GM12878 (cell line): ENCODE results near the gene ACCSL. TPM values are rescaled to one million over a fixed set of nuclear protein-coding genes. Genes with fewer than 3 reads are reported as not detected.

Experiments used
- ATAC-seq: fragments of 200-7000 bp; cut with Tn5 transposase; 3 replicates; pipeline ENCODE4 v1.9.1; 2020; ENCODE audit warnings: mild to moderate bottlenecking, moderate library complexity
- BruUV-seq: library from RNA; stranded (reverse); fragments of 400-500 nt; replicated peaks from 2 replicates; lab custom pipeline; 2021; lab: Mats Ljungman, UMichigan
- CTCF ChIA-PET: fragments of 300-600 bp; sonication (Branson Sonifier 250); formaldehyde crosslinking; extraction: SDS; loops from one replicate; lab custom pipeline; 2021; ENCODE audit warnings: inconsistent platforms; lab: Yijun Ruan, JAX
- POLR2A ChIA-PET: fragments of 350-600 bp; formaldehyde crosslinking; extraction: SDS; loops from one replicate; lab custom pipeline; 2021; ENCODE audit warnings: inconsistent platforms; lab: Charles Lee
- RAD21 ChIA-PET: fragments of 300-600 bp; sonication (Branson Sonifier 250); formaldehyde crosslinking; loops from one replicate; lab custom pipeline; 2023; ENCODE audit warnings: antibody characterized with exemption; ENCODE audit not compliant: unreplicated experiment; lab: Charles Lee
- SMC1A ChIA-PET: fragments of 300-600 bp; sonication (Branson Sonifier 250); formaldehyde crosslinking; loops from one replicate; lab custom pipeline; 2023; ENCODE audit not compliant: unreplicated experiment, uncharacterized antibody; lab: Charles Lee
- DNase-seq: peaks from one replicate; pipeline ENCODE4 v3.0.0-alpha.2; 2011; ENCODE audit warnings: low read depth, low spot score
- FAIRE-seq: peaks from 3 replicates; lab custom pipeline; 2011; peaks lifted over from hg19 to GRCh38; lab: Jason Lieb, UNC
- H2AFZ ChIP-seq: 2 replicates; pipeline ENCODE4 v1.6.0; 2011; ENCODE audit warnings: low read depth, low read length, control low read depth; ENCODE audit not compliant: control insufficient read depth
- H3K27ac ChIP-seq: 2 replicates; pipeline ENCODE4 v1.5.1; 2011; ENCODE audit warnings: control low read depth; ENCODE audit not compliant: control insufficient read depth, insufficient read depth
- H3K27me3 ChIP-seq, 2 experiments: replicated peaks in 1 of 2; 2 replicates each; pipeline versions ENCODE4 v1.6.0 to v1.6.1; 2011; ENCODE audit warnings: low read length in 1 of 2; ENCODE audit not compliant: control insufficient read depth in 2 of 2, insufficient read depth in 2 of 2
- H3K36me3 ChIP-seq, 2 experiments: 2 replicates each; pipeline ENCODE4 v1.5.1; 2011; ENCODE audit warnings: low read length in 1 of 2; ENCODE audit not compliant: control insufficient read depth in 2 of 2, insufficient read depth in 2 of 2
- H3K4me1 ChIP-seq: 2 replicates; pipeline ENCODE4 v1.6.1; 2011; ENCODE audit warnings: mild to moderate bottlenecking, low read length, moderate library complexity, mixed read lengths; ENCODE audit not compliant: control insufficient read depth, insufficient read depth
- H3K4me2 ChIP-seq: 2 replicates; pipeline ENCODE4 v1.6.0; 2011; ENCODE audit warnings: control low read depth; ENCODE audit not compliant: control insufficient read depth, insufficient read depth
- H3K4me3 ChIP-seq: fragments of 200-600 bp; sonication (generic); 2 replicates; pipeline ENCODE4 v1.5.1; 2016
- H3K79me2 ChIP-seq: 2 replicates; pipeline ENCODE4 v1.6.0; 2011; ENCODE audit warnings: low read length; ENCODE audit not compliant: control insufficient read depth, insufficient read depth
- H3K9ac ChIP-seq: 2 replicates; pipeline ENCODE4 v1.8.0; 2011; ENCODE audit warnings: low read length, control low read depth, mixed read lengths; ENCODE audit not compliant: control insufficient read depth, insufficient read depth
- H3K9me3 ChIP-seq: replicated peaks from 3 replicates; pipeline ENCODE4 v1.5.1; 2011; ENCODE audit warnings: mild to moderate bottlenecking, low read length; ENCODE audit not compliant: control insufficient read depth, insufficient read depth
- H4K20me1 ChIP-seq: 2 replicates; pipeline ENCODE4 v1.6.0; 2011; ENCODE audit not compliant: control insufficient read depth, insufficient read depth
- EP300 ChIP-seq, 2 experiments: fragments of 150-350 bp in 1 of 2; IDR thresholded peaks; 2 replicates each; pipeline ENCODE4 v1.6.1; 2011 to 2012; ENCODE audit warnings: low read depth in 2 of 2, low read length in 2 of 2, borderline replicate concordance in 1 of 2, improper control_type of control experiment in 1 of 2, inconsistent platforms in 1 of 2; ENCODE audit not compliant: control insufficient read depth in 1 of 2
- ETV6 ChIP-seq, 2 experiments: fragments of 450-650 bp in 1 of 2; IDR thresholded peaks in 1 of 2; conservative IDR thresholded peaks in 1 of 2; 2 replicates each; pipeline ENCODE4 v1.6.1; 2014; ENCODE audit warnings: antibody characterized with exemption in 1 of 2, borderline replicate concordance in 1 of 2, low read depth in 1 of 2, mild to moderate bottlenecking in 1 of 2, moderate library complexity in 1 of 2
- FOXM1 ChIP-seq: IDR thresholded peaks from 2 replicates; pipeline ENCODE4 v1.6.1; 2012; ENCODE audit warnings: low read depth, mild to moderate bottlenecking, inconsistent platforms, low read length, moderate library complexity
- KLF5 ChIP-seq: fragments of 450-650 bp; IDR thresholded peaks from 2 replicates; pipeline ENCODE4 v1.6.1; 2014; ENCODE audit warnings: mild to moderate bottlenecking; ENCODE audit not compliant: partially characterized antibody
- MTA2 ChIP-seq: fragments of 450-650 bp; IDR thresholded peaks from 2 replicates; pipeline ENCODE4 v1.6.1; 2016; ENCODE audit warnings: low read depth, mild to moderate bottlenecking, moderate library complexity
- MYC ChIP-seq: IDR thresholded peaks from 2 replicates; pipeline ENCODE4 v1.6.1; 2011; ENCODE audit warnings: mild to moderate bottlenecking, low read length, moderate library complexity, inconsistent platforms; ENCODE audit not compliant: insufficient read depth, insufficient replicate concordance, insufficient read length, severe bottlenecking
- NR2F1 ChIP-seq: fragments of 450-650 bp; conservative IDR thresholded peaks from 2 replicates; pipeline ENCODE4 v1.6.1; 2017; ENCODE audit warnings: mild to moderate bottlenecking
- PKNOX1 ChIP-seq: fragments of 450-650 bp; IDR thresholded peaks from 2 replicates; pipeline ENCODE4 v1.6.1; 2016; ENCODE audit warnings: mild to moderate bottlenecking
- RAD51 ChIP-seq: fragments of 450-650 bp; IDR thresholded peaks from 2 replicates; pipeline ENCODE4 v1.6.1; 2016; ENCODE audit warnings: moderate library complexity, mild to moderate bottlenecking, inconsistent platforms
- SMAD5 ChIP-seq: IDR thresholded peaks from 2 replicates; pipeline ENCODE4 v1.6.1; 2016; ENCODE audit warnings: antibody characterized with exemption, low read depth
- SP1 ChIP-seq: IDR thresholded peaks from one replicate; pipeline ENCODE4 v1.6.1; 2011; ENCODE audit warnings: low read depth, low read length
- TAF1 ChIP-seq: IDR thresholded peaks from 2 replicates; pipeline ENCODE4 v1.6.1; 2011; ENCODE audit warnings: mild to moderate bottlenecking, low read depth, low read length, borderline replicate concordance
- TCF3 ChIP-seq: IDR thresholded peaks from 2 replicates; pipeline ENCODE4 v1.6.1; 2012; ENCODE audit warnings: low read depth, mild to moderate bottlenecking, low read length, borderline replicate concordance; ENCODE audit not compliant: insufficient read depth
- ZNF622 ChIP-seq: fragments of 450-650 bp; IDR thresholded peaks from 2 replicates; pipeline ENCODE4 v1.6.1; 2017; ENCODE audit warnings: mild to moderate bottlenecking, inconsistent platforms
- WGBS: methylation state at CpG from one replicate; pipeline ENCODE4 v1.1.6; 2016; ENCODE audit warnings: low lambda C conversion rate; ENCODE audit not compliant: insufficient replicate concordance, insufficient coverage; ENCODE audit errors: missing lambda C conversion rate; 5-methylcytosine and 5-hydroxymethylcytosine counted together
- in situ Hi-C: fragments of 300-500 bp; cut with MboI; formaldehyde crosslinking; loops from 9 replicates; pipeline ENCODE4 v1.14.3; 2018; ENCODE audit warnings: mixed read lengths
- intact Hi-C: fragments of 100-400 bp; cut with micrococcal nuclease; formaldehyde crosslinking; loops from one replicate; pipeline ENCODE4 v1.14.2; 2022; ENCODE audit not compliant: unreplicated experiment
- polyA plus RNA-seq, 11 experiments: library from polyadenylated mRNA; depleted of rRNA in 4 of 11; unstranded in 6 of 11; stranded (reverse) in 5 of 11; fragments of >200 nt; fragmentation: Nextera tagmentation in 4 of 11; fragmentation: Illumina TruSeq in 1 of 11; extraction: Ambion mirVana in 4 of 11; extraction: Trizol in 1 of 11; gene quantifications; 1 replicate in 1 of 11; 2 replicates in 10 of 11; pipeline versions ENCODE4 v1.2.1 to v1.2.3, GENCODE V29; 2011 to 2016; ENCODE audit warnings: inconsistent platforms in 2 of 11, missing spikeins in 2 of 11, low read depth in 1 of 11
- total RNA-seq, 4 experiments: library from RNA; depleted of rRNA in 3 of 4; stranded (reverse); fragments of >200 nt in 3 of 4; fragmentation: Illumina TruSeq in 1 of 4; extraction: Trizol in 1 of 4; gene quantifications; 2 replicates each; pipeline versions ENCODE4 v1.2.1 to v1.2.3, GENCODE V29; 2013 to 2021
- TF ChIP-seq, protein P1 (sequence below): fragments of 450-650 bp; IDR thresholded peaks from 2 replicates; pipeline ENCODE4 v1.6.1; 2017; ENCODE audit warnings: mild to moderate bottlenecking, moderate library complexity

Gene ACCSL
- total and polyA plus RNA-seq, 10 of the 15 experiments (the other 5 are each of a cell fraction or from before 2014, with no cell fraction given): 0.15 TPM; not detected in 9

DNA sequence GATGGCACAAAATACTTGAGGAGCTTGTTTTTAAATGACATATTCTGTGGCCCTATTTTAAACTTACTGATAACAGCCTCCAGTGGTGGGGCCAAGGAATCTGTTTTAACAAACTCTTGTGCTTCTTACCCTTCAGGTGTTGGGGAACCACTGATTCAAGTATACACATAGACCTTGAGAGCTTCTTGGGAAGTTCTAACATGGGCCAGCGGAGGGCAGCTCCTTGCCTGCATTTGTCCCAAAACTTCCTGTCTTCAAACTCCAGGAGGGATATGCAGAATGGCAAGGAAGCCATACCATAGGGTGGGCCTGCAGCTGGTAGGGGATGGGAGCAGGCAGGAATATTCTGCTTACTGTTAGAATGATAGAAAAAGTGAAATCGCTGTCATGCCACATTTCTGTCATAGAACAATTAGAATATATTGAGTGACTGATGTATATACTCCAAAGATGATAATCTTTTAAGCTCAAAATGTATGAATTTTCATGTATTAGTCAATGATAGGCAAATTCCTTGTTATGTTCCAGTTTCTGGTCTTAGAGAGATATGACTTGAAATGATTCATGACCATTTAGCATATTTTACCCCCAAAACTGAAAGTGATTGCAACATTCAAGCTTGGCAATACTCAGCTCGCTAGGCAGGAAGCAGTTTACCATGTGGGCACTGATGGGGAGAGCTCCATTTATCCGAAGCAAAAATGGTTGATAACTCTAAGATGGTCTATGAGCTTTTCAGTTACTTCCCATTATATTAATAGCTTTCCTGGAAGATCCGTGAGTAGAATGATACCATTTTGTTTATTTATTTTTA is 56.9 kb downstream of the ACCSL start (continued):
- TF ChIP-seq ZNF622 (no peak), TCF3 (no peak), ETV6 (conservative IDR thresholded peaks at IDR 0.05 in 1 of 2, IDR thresholded peaks at IDR 0.05 in 1 of 2; ENCODE audit: borderline replicate concordance in 1 of 2, low read depth in 1 of 2) (no peak), PKNOX1 (no peak), FOXM1 (no peak)
- TF ChIP-seq, all 136 proteins: peak for 0

DNA sequence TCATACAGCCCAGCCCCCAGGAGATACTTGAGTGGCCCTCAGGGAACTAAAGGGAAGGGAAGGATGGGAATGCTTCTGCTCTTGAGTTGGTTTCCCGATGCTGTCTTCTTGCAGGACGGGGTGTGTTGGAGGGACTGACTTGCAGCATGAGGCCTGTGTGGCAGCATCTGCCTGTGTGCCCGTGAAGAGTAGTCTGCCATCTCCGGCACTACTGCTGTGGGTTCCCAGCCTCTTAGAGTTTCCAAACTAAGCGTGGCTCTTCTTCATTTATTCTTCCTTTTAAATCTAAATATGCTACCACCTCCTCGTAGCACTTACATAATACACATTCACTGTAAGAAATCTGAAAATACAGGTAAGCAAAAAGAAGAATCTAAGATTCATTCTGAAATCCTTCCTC is 60.5 kb downstream of the ACCSL start:
- in situ Hi-C loops (no loop called here), intact Hi-C loops (loop anchor here (10.0 kb wide), 1 partner anchor 63 kb away; the partner anchor contains the start of gene ACCSL)
- Histone ChIP-seq H3K27ac (no peak overlapping the region), H3K27me3 (no peaks in the 10 kb centered on the region), H3K79me2 (no peaks in the 10 kb centered on the region), H3K36me3 (peaks cover 0 to 3% of the 10 kb centered on the region in 2 experiments; a peak in 2 of 4 replicates), H3K4me2 (no peak overlapping the region), H3K4me1 (peaks cover 4% of the 10 kb centered on the region), H2AFZ (no peak overlapping the region)
- CTCF ChIA-PET: interaction anchor here (2.9 kb wide), 1 partner anchor 14 kb away, joined by 24 read pairs; the partner anchor contains the start of gene EXT2
- no peak for ATAC-seq
- SMC1A ChIA-PET: no interaction called here
- no peak for TF ChIP-seq TAF1
- TF ChIP-seq KLF5: no peak
- TF ChIP-seq RAD51: no peak
- no peak for TF ChIP-seq SMAD5
- no peak for TF ChIP-seq EP300 (IDR thresholded peaks at IDR 0.05; ENCODE audit: borderline replicate concordance in 1 of 2, control insufficient read depth in 1 of 2, low read depth in 2 of 2, low read length in 2 of 2)
- TF ChIP-seq NR2F1: no peak
- TF ChIP-seq MTA2: no peak
- no peak for TF ChIP-seq SP1
- no peak for TF ChIP-seq MYC
- TF ChIP-seq, protein P1, sequence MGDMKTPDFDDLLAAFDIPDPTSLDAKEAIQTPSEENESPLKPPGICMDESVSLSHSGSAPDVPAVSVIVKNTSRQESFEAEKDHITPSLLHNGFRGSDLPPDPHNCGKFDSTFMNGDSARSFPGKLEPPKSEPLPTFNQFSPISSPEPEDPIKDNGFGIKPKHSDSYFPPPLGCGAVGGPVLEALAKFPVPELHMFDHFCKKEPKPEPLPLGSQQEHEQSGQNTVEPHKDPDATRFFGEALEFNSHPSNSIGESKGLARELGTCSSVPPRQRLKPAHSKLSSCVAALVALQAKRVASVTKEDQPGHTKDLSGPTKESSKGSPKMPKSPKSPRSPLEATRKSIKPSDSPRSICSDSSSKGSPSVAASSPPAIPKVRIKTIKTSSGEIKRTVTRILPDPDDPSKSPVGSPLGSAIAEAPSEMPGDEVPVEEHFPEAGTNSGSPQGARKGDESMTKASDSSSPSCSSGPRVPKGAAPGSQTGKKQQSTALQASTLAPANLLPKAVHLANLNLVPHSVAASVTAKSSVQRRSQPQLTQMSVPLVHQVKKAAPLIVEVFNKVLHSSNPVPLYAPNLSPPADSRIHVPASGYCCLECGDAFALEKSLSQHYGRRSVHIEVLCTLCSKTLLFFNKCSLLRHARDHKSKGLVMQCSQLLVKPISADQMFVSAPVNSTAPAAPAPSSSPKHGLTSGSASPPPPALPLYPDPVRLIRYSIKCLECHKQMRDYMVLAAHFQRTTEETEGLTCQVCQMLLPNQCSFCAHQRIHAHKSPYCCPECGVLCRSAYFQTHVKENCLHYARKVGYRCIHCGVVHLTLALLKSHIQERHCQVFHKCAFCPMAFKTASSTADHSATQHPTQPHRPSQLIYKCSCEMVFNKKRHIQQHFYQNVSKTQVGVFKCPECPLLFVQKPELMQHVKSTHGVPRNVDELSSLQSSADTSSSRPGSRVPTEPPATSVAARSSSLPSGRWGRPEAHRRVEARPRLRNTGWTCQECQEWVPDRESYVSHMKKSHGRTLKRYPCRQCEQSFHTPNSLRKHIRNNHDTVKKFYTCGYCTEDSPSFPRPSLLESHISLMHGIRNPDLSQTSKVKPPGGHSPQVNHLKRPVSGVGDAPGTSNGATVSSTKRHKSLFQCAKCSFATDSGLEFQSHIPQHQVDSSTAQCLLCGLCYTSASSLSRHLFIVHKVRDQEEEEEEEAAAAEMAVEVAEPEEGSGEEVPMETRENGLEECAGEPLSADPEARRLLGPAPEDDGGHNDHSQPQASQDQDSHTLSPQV: no peak
- TF ChIP-seq, all 136 proteins: peak for 0
- H3K9me3 ChIP-seq: no peaks in the 10 kb centered on the region
- BruUV-seq: no TSS peak
- POLR2A ChIA-PET: no interaction called here
- DNase-seq (no peak), FAIRE-seq (no peak)
- H4K20me1 ChIP-seq: no peaks in the 10 kb centered on the region
- H3K4me3 ChIP-seq: no peak overlapping the region
- no peak overlapping the region for H3K9ac ChIP-seq
- RAD21 ChIA-PET: no interaction called here
- WGBS: 79% methylated on average over 6 of the region's 6 CpGs
